Measurements from ENCODE around the gene DUSP18.
"Not testable (repeated sequence)": the region's sequence is repeated elsewhere in the genome, so short reads cannot be mapped to it uniquely, and the experiment has no call there.

The DUSP18 gene

DNA sequence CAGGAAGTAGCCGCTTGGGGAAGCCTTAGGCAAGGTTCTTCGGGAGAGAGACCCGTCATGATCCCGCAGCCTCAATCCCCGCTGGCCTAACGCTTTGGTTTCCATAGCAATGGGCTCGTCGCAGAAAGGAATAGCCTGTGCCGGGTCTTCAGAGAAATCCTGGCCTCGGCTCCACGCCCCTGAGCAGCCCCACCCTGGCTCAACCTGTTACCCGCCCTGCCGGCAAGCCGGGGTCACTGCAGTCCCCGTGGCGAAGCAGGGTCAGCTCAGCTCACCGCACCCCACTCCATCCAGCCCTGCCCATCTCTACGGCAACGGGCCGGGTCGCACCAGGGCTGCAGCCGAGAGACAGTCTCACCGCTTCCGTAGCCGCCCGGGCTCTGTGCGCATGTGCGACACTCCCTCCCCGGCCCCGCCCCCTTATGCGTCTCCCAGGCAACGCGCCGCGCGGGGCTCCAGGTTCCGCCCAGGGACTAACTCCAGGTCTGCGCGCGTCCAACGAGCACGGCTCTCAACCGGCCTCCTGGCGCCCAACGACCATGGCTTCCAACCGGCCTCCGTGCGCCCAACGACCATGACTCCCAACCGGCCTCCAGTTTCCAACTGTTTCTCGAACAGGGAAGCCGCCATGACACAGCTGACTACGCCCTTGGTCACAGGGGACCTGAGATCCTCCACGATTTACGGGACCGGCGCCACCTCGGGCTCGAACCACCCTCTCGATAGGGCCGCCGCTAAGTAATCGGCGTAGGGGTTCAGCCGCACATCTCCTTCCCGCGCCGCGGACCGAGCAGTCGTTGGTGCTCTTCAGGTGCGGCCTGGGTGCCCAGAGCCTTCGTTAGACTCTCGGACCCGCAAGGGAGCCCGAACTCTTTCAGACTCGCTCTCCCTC lies at the start of gene DUSP18:
DUSP18 (minus strand) TSS at position 382 of the 892 bp plus-strand sequence. CDS start 3,872 bp downstream, outside the sequence.
- DNase-seq (ENCODE audit: low spot score): peak; percentile 99

GRCh38 chr22:30714062-30714461 lies 46.4 kb upstream of the DUSP18 start:
- DNase-seq (ENCODE audit: low spot score): no peak

- no peak for DNase-seq (ENCODE audit: low spot score)
Observed at GRCh38 chr22:30712094-30712493, 44.4 kb upstream of the DUSP18 start.

GRCh38 chr22:30709980-30710379 lies 42.3 kb upstream of the DUSP18 start:
- not testable (repeated sequence) for DNase-seq (ENCODE audit: low spot score)

GRCh38 chr22:30705710-30706651 lies 38.3 kb upstream of the DUSP18 start:
- DNase-seq (ENCODE audit: low spot score): peak; percentile 87

GRCh38 chr22:30704978-30705377 lies 37.3 kb upstream of the DUSP18 start:
- DNase-seq (ENCODE audit: low spot score): no peak

DNA sequence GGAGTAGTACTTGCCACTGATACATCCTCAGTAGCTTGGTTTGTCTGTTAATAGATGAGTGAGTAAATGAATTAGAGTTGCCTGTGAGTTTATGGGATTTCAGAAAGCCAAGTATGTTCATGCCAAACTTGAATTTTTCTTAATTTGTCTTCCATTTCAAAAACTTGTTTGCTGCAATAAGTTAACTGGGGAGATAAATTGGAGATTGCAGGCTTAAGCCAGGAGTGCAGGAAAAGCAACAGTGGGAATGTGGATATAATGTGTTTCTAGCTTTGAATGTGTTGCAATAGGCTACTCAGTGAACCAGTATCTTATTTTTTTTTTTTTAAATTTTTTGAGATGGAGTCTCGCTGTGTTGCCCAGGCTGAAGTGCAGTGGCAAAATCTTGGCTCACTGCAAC lies 35.2 kb upstream of the DUSP18 start:
- DNase-seq (ENCODE audit: low spot score): no peak

GRCh38 chr22:30701872-30702271 lies 34.2 kb upstream of the DUSP18 start:
- DNase-seq (ENCODE audit: low spot score): peak; percentile 74

GRCh38 chr22:30697975-30698374 lies 30.3 kb upstream of the DUSP18 start:
- no peak for DNase-seq (ENCODE audit: low spot score)

DNA sequence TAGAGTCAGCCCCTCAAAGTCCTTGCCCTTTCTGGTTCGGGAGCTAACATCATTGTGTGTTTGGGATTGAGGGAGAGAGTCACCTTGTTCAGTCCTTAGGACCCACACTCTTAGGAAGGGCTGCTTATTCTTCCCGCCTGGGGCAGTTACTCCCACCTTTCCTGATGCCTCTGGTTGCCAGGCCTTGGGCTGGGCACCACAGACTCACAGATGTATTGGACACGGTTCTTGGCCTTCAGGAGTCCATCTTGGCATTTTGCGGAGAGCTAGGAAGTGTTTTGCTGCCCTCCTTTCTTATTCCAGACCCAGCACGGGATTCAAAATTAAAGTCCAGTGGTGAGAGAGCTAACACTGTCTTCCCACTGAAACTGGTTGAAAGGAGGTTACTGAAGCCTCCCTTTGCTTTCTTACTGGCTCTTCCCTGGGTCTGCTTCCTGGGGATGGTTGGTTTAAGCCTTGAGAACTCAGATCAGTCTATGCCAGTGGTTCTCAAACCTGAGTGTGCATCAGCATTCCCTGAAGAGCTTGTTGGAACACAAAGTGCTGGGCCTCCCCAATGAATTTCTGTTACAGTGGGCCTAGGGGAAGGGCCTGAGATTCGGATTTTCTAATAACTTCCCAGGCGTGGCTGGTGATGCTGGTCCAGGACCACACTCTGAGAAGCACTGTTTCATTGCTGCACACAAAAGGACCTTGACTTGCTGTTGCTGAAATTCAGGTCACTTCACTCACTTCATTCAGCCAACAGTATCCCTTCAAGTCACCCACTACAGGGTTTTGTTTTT lies 28.4 kb upstream of the DUSP18 start:
- DNase-seq (ENCODE audit: low spot score): no peak

DNA sequence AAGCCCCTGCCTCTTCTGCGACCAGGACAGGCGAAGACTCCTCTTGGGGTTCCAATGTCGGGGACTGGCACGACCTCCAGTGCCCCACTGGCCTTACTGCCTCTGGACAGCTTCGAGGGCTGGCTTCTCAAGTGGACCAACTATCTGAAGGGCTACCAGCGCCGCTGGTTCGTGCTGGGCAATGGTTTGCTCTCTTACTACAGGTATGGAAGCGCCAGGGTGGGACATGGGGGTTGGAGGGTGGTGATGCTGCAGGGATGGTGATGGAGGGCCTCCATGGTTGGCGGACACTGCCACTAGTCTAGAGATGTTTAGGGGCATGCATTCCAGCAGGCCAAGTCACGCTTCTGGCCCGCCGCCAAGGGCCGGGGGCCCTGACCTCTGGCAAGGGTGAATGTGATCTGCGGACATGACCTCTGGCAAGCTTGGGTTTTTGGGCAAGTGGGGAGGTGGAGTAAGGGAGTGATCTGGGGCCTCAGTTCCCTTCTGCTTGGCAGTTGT lies 27.7 kb upstream of the DUSP18 start:
- no peak for DNase-seq (ENCODE audit: low spot score)

DNA sequence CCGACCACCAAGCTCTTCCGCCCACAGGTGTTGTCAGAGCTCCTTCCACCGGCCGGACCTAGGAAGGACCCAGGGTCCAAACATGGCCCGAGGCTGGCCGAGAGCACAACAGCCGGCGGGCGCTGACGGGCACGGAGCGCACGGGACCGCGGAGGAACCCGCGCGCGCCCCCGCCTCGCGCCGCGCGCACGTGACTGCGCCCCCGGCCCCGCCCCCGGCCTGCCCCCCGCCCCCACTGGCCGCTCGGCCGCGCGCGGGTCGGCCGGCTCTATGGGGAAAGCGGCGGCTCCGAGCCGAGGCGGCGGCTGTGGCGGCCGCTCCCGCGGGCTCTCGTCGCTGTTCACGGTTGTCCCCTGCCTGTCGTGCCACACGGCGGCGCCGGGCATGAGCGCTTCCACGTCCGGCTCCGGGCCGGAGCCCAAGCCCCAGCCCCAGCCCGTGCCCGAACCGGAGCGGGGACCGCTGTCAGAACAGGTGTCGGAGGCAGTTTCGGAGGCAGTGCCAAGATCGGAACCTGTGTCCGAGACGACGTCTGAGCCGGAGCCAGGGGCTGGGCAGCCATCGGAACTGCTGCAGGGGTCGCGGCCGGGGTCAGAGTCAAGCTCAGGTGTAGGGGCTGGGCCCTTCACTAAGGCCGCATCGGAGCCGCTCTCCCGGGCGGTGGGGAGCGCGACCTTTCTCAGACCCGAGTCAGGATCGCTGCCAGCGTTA lies 27.1 kb upstream of the DUSP18 start, which contains the start of gene OSBP2:
OSBP2 (plus strand) TSS at position 235 of the 711 bp plus-strand sequence; CDS start at position 271, 36 bp downstream.
- DNase-seq (ENCODE audit: low spot score): peak; percentile 71

DNA sequence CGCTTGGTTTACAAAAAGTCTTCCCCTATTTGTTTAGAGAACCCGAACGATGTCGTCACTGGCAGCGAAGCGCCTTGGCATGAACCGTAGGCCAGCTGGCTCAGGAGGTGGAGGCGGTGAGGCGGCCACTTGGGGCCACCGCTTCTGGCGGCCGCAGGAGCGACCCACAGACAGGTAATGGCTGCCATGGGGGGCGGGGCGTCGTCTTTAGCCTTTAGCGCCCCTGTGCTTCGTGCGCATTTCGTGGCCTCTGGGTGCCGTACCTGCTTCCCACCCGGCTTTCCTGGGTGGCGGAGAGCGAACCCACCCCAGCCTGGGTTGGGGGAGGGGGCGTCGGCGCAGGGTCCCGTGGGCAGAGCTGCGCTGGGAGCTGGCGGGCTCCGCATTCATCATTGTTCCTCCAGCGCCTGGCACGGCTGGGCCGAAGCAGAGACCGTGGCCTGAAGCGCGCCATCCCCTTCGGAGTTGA lies 26.5 kb upstream of the DUSP18 start:
- DNase-seq (ENCODE audit: low spot score): peak; percentile 35

DNA sequence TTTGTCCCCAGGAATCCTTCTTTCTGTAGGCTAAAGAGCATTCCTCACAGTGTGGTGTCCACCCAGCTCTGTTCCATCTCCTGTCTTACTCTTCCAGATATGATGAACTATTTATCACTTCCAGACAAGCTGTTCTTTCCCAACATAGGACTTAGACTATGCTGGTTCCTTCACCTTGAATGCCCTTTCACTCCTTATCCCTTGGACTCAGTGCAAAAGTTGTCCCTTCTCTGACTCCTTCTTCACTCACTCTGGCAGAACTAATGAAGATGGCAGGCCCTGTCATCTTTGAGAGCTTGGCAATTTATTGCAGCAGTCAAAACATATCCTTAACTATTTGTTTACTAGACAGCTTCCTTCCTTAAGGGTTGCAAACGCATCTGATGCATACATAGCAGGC lies 23.5 kb upstream of the DUSP18 start:
- DNase-seq (ENCODE audit: low spot score): no peak

- no peak for DNase-seq (ENCODE audit: low spot score)
Observed at GRCh38 chr22:30689622-30690021, 21.9 kb upstream of the DUSP18 start.

GRCh38 chr22:30687358-30687757 lies 19.7 kb upstream of the DUSP18 start:
- DNase-seq (ENCODE audit: low spot score): no peak

DNA sequence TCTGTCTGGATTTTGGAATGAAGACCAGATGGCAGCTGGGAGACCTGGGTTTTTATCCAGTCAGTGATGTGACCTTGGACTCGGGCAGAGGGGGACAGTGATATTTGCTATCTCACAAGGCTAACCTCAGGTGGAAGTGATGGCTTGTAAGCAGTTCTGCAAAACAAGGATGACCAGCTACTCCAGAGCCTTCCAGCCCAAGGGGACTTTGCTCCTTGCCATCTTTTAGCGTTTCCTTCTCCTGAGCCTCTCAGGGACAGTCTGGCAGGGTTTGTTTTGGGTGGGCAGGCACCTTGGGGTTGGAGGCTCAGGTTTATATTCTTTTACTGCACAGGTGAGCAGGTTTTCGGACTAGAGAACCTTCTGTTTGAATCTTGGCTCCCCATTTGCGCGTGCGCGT lies 17.5 kb upstream of the DUSP18 start:
- no peak for DNase-seq (ENCODE audit: low spot score)

GRCh38 chr22:30681831-30682230 lies 14.2 kb upstream of the DUSP18 start:
- DNase-seq (ENCODE audit: low spot score): no peak

DNA sequence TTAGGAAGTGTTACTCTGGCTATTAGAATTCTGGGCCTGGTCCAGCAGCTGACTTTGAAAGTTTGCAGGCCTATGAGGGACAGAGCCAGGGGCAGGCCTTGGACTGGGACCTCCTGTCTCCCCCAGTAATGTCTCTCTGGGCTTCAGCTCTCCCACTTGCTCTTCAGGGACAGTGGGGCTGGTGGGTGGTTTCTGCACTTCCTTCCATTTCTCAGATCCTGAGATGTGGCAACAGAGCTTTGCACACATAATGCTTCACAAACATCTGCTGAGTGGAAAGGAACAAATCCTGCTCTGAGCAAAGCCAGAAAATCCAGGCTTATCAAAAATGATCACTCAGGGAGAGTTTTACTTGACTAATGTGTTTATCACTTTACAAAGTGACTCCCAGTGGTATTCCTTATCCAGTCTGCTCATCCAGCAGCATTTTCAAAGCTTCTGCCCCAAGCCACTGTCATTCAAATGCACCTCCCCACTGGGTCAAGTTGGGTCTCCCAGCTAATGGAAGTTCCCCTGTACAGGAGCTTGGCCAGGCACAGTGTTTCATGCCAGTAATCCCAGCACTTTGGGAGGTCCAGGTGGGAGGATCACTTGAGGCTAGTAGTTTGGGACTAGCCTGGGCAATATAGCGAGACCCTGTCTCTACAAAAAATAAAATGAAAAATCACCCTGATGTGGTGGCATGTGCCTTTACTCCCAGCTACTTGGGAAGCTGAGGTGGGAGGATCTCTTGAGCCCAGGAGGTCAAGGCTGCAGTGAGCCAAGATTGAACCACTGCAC lies 13.5 kb upstream of the DUSP18 start:
- DNase-seq (ENCODE audit: low spot score): no peak

All from GM03348 (cell line).